Lung microvascular endothelial cell (primary cell): ENCODE results near the gene HES3. TPM values are rescaled to one million over a fixed set of nuclear protein-coding genes. Genes with fewer than 3 reads are reported as not detected.
"Not testable (repeated sequence)": the region's sequence is repeated elsewhere in the genome, so short reads cannot be mapped to it uniquely, and the experiment has no call there.

Experiments used
- DNase-seq, 2 donors: peaks; one replicate each; pipeline versions ENCODE4 v3.0.0 to v3.0.0-alpha.2; 2010; ENCODE audit warnings: low read depth in 2 of 2
- total RNA-seq: library from RNA; depleted of rRNA; stranded (reverse); fragments of >200 nt; gene quantifications from 2 replicates; pipeline ENCODE4 v1.2.1, GENCODE V29; 2014

HES3 gene
- total RNA-seq, 1 donor from 2014 or later = not detected

GRCh38 chr1:6218375-6219164 is 25.4 kb upstream of the HES3 start:
- DNase-seq = peak in 1 of 2 donors; percentile 8

- not testable (repeated sequence) for DNase-seq
These were observed 24.3 kb upstream of the HES3 start for GRCh38 chr1:6219641-6220040.

- no peak for DNase-seq
These were observed 23.7 kb upstream of the HES3 start for GRCh38 chr1:6220236-6220635.

GRCh38 chr1:6221210-6221784 is 22.7 kb upstream of the HES3 start:
- DNase-seq = no peak

GRCh38 chr1:6222636-6223035 is 21.3 kb upstream of the HES3 start:
- peak; percentile 61 to 63 for DNase-seq

GRCh38 chr1:6223617-6224016 is 20.4 kb upstream of the HES3 start:
- no peak for DNase-seq

GRCh38 chr1:6224718-6225117 is 19.3 kb upstream of the HES3 start:
- DNase-seq = no peak

- no peak for DNase-seq
These were observed 18.3 kb upstream of the HES3 start for GRCh38 chr1:6225651-6226050.

- DNase-seq = no peak
These were observed 10.6 kb upstream of the HES3 start for GRCh38 chr1:6233376-6233775.

GRCh38 chr1:6234502-6235295 is 9.3 kb upstream of the HES3 start:
- DNase-seq = peak in 1 of 2 donors; percentile 29

GRCh38 chr1:6235296-6235677 is 8.7 kb upstream of the HES3 start:
- no peak for DNase-seq

GRCh38 chr1:6237093-6237492 is 6.9 kb upstream of the HES3 start:
- DNase-seq = no peak

- no peak for DNase-seq
These were observed 4.7 kb upstream of the HES3 start for GRCh38 chr1:6239213-6239752.

GRCh38 chr1:6239950-6240768 is 3.8 kb upstream of the HES3 start:
- DNase-seq = no peak

GRCh38 chr1:6241107-6241886 is 2.7 kb upstream of the HES3 start:
- no peak for DNase-seq

GRCh38 chr1:6241887-6242740 is 1.9 kb upstream of the HES3 start:
- DNase-seq = no peak

GRCh38 chr1:6243053-6243834 is 735 bp upstream of the HES3 start:
- DNase-seq = no peak

- DNase-seq = no peak
These were observed 546 bp downstream of the HES3 start for GRCh38 chr1:6244401-6245049.
